Right forelimb (tissue), 1 donor: ENCODE results near the gene TECPR2.
"Not testable (repeated sequence)": the region's sequence is repeated elsewhere in the genome, so short reads cannot be mapped to it uniquely, and the experiment has no call there.

Experiments used
- DNase-seq: peaks from one replicate; pipeline ENCODE4 v3.0.0-alpha.2; 2018

The TECPR2 gene

GRCh38 chr14:102333390-102333789 is 29.4 kb upstream of the TECPR2 start:
- DNase-seq: no peak

GRCh38 chr14:102333795-102334705 is 28.7 kb upstream of the TECPR2 start:
- DNase-seq: no peak

- DNase-seq: no peak
Observed at GRCh38 chr14:102335163-102335562, 27.6 kb upstream of the TECPR2 start.

GRCh38 chr14:102338724-102339123 is 24.0 kb upstream of the TECPR2 start:
- DNase-seq: no peak

GRCh38 chr14:102341566-102341965 is 21.2 kb upstream of the TECPR2 start:
- DNase-seq: no peak

GRCh38 chr14:102342238-102342637 is 20.5 kb upstream of the TECPR2 start:
- DNase-seq: no peak

GRCh38 chr14:102344084-102344483 is 18.7 kb upstream of the TECPR2 start:
- no peak for DNase-seq

- DNase-seq: no peak
Observed at GRCh38 chr14:102344485-102344884, 18.3 kb upstream of the TECPR2 start.

- no peak for DNase-seq
Observed at GRCh38 chr14:102345232-102345631, 17.5 kb upstream of the TECPR2 start.

- no peak for DNase-seq
Observed at GRCh38 chr14:102346645-102347044, 16.1 kb upstream of the TECPR2 start.

GRCh38 chr14:102348376-102348775 is 14.4 kb upstream of the TECPR2 start:
- DNase-seq: no peak

- DNase-seq: no peak
Observed at GRCh38 chr14:102351023-102351422, 11.7 kb upstream of the TECPR2 start.

- DNase-seq: not testable (repeated sequence)
Observed at GRCh38 chr14:102351593-102351992, 11.1 kb upstream of the TECPR2 start.

- DNase-seq: no peak
Observed at GRCh38 chr14:102352213-102352612, 10.5 kb upstream of the TECPR2 start.

GRCh38 chr14:102353126-102353619 is 9.6 kb upstream of the TECPR2 start:
- DNase-seq: no peak

GRCh38 chr14:102356280-102356679 is 6.5 kb upstream of the TECPR2 start:
- no peak for DNase-seq

GRCh38 chr14:102359341-102359740 is 3.4 kb upstream of the TECPR2 start:
- DNase-seq: no peak

GRCh38 chr14:102360388-102360787 is 2.4 kb upstream of the TECPR2 start:
- no peak for DNase-seq

- DNase-seq: no peak
Observed at GRCh38 chr14:102362084-102362483, 657 bp upstream of the TECPR2 start.

- peak; percentile 77 for DNase-seq
Observed at GRCh38 chr14:102363182-102363943, 622 bp downstream of the TECPR2 start.

GRCh38 chr14:102370305-102370809 is 7.6 kb downstream of the TECPR2 start:
- no peak for DNase-seq

- DNase-seq: no peak
Observed at GRCh38 chr14:102371361-102371760, 8.6 kb downstream of the TECPR2 start.

- DNase-seq: no peak
Observed at GRCh38 chr14:102373110-102373509, 10.4 kb downstream of the TECPR2 start.

GRCh38 chr14:102374264-102374663 is 11.5 kb downstream of the TECPR2 start:
- no peak for DNase-seq
